GM12878 (cell line): ENCODE results near the gene LMAN2L. TPM values are rescaled to one million over a fixed set of nuclear protein-coding genes. Genes with fewer than 3 reads are reported as not detected.

Source experiments
- ATAC-seq: fragments of 200-7000 bp; cut with Tn5 transposase; 3 replicates; pipeline ENCODE4 v1.9.1; 2020; ENCODE audit warnings: mild to moderate bottlenecking, moderate library complexity
- BruUV-seq: library from RNA; stranded (reverse); fragments of 400-500 nt; replicated peaks from 2 replicates; lab custom pipeline; 2021; lab: Mats Ljungman, UMichigan
- CTCF ChIA-PET: fragments of 300-600 bp; sonication (Branson Sonifier 250); formaldehyde crosslinking; extraction: SDS; loops from one replicate; lab custom pipeline; 2021; ENCODE audit warnings: inconsistent platforms; lab: Yijun Ruan, JAX
- POLR2A ChIA-PET: fragments of 350-600 bp; formaldehyde crosslinking; extraction: SDS; loops from one replicate; lab custom pipeline; 2021; ENCODE audit warnings: inconsistent platforms; lab: Charles Lee
- RAD21 ChIA-PET: fragments of 300-600 bp; sonication (Branson Sonifier 250); formaldehyde crosslinking; loops from one replicate; lab custom pipeline; 2023; ENCODE audit warnings: antibody characterized with exemption; ENCODE audit not compliant: unreplicated experiment; lab: Charles Lee
- SMC1A ChIA-PET: fragments of 300-600 bp; sonication (Branson Sonifier 250); formaldehyde crosslinking; loops from one replicate; lab custom pipeline; 2023; ENCODE audit not compliant: unreplicated experiment, uncharacterized antibody; lab: Charles Lee
- DNase-seq: peaks from one replicate; pipeline ENCODE4 v3.0.0-alpha.2; 2011; ENCODE audit warnings: low read depth, low spot score
- FAIRE-seq: peaks from 3 replicates; lab custom pipeline; 2011; peaks lifted over from hg19 to GRCh38; lab: Jason Lieb, UNC
- H2AFZ ChIP-seq: 2 replicates; pipeline ENCODE4 v1.6.0; 2011; ENCODE audit warnings: low read depth, low read length, control low read depth; ENCODE audit not compliant: control insufficient read depth
- H3K27ac ChIP-seq: 2 replicates; pipeline ENCODE4 v1.5.1; 2011; ENCODE audit warnings: control low read depth; ENCODE audit not compliant: control insufficient read depth, insufficient read depth
- H3K27me3 ChIP-seq, 2 experiments: replicated peaks in 1 of 2; 2 replicates each; pipeline versions ENCODE4 v1.6.0 to v1.6.1; 2011; ENCODE audit warnings: low read length in 1 of 2; ENCODE audit not compliant: control insufficient read depth in 2 of 2, insufficient read depth in 2 of 2
- H3K36me3 ChIP-seq, 2 experiments: 2 replicates each; pipeline ENCODE4 v1.5.1; 2011; ENCODE audit warnings: low read length in 1 of 2; ENCODE audit not compliant: control insufficient read depth in 2 of 2, insufficient read depth in 2 of 2
- H3K4me1 ChIP-seq: 2 replicates; pipeline ENCODE4 v1.6.1; 2011; ENCODE audit warnings: mild to moderate bottlenecking, low read length, moderate library complexity, mixed read lengths; ENCODE audit not compliant: control insufficient read depth, insufficient read depth
- H3K4me2 ChIP-seq: 2 replicates; pipeline ENCODE4 v1.6.0; 2011; ENCODE audit warnings: control low read depth; ENCODE audit not compliant: control insufficient read depth, insufficient read depth
- H3K4me3 ChIP-seq: fragments of 200-600 bp; sonication (generic); 2 replicates; pipeline ENCODE4 v1.5.1; 2016
- H3K79me2 ChIP-seq: 2 replicates; pipeline ENCODE4 v1.6.0; 2011; ENCODE audit warnings: low read length; ENCODE audit not compliant: control insufficient read depth, insufficient read depth
- H3K9ac ChIP-seq: 2 replicates; pipeline ENCODE4 v1.8.0; 2011; ENCODE audit warnings: low read length, control low read depth, mixed read lengths; ENCODE audit not compliant: control insufficient read depth, insufficient read depth
- H3K9me3 ChIP-seq: replicated peaks from 3 replicates; pipeline ENCODE4 v1.5.1; 2011; ENCODE audit warnings: mild to moderate bottlenecking, low read length; ENCODE audit not compliant: control insufficient read depth, insufficient read depth
- H4K20me1 ChIP-seq: 2 replicates; pipeline ENCODE4 v1.6.0; 2011; ENCODE audit not compliant: control insufficient read depth, insufficient read depth
- BMI1 ChIP-seq: fragments of 450-650 bp; IDR thresholded peaks from 2 replicates; pipeline ENCODE4 v1.6.1; 2016; ENCODE audit warnings: mild to moderate bottlenecking, moderate library complexity, borderline replicate concordance
- CREM ChIP-seq: IDR thresholded peaks from 2 replicates; pipeline ENCODE4 v1.6.1; 2014; ENCODE audit warnings: antibody characterized with exemption, low read depth
- EZH2 ChIP-seq: IDR thresholded peaks from 2 replicates; pipeline ENCODE4 v1.6.1; 2012; ENCODE audit warnings: low read depth, mild to moderate bottlenecking, control low read depth, inconsistent platforms, low read length, borderline replicate concordance; ENCODE audit not compliant: control insufficient read depth
- MEF2B ChIP-seq: fragments of 450-650 bp; IDR thresholded peaks from 2 replicates; pipeline ENCODE4 v1.6.1; 2018; ENCODE audit warnings: mild to moderate bottlenecking, moderate library complexity; ENCODE audit not compliant: partially characterized antibody, poor library complexity, severe bottlenecking
- NFIC ChIP-seq: IDR thresholded peaks from 2 replicates; pipeline ENCODE4 v1.6.1; 2012; ENCODE audit warnings: low read depth, mild to moderate bottlenecking, inconsistent platforms, low read length, moderate library complexity
- POLR2AphosphoS5 ChIP-seq: IDR thresholded peaks from 2 replicates; pipeline ENCODE4 v1.6.1; 2011; ENCODE audit warnings: mild to moderate bottlenecking, low read length, inconsistent platforms
- POU2F2 ChIP-seq: IDR thresholded peaks from 3 replicates; pipeline ENCODE4 v1.6.1; 2011; ENCODE audit warnings: low read depth, mild to moderate bottlenecking, low read length, borderline replicate concordance
- SMARCA5 ChIP-seq: fragments of 450-650 bp; IDR thresholded peaks from 2 replicates; pipeline ENCODE4 v1.6.1; 2017; ENCODE audit warnings: mild to moderate bottlenecking
- SP1 ChIP-seq: IDR thresholded peaks from one replicate; pipeline ENCODE4 v1.6.1; 2011; ENCODE audit warnings: low read depth, low read length
- STAT1 ChIP-seq: fragments of 450-650 bp; conservative IDR thresholded peaks from 2 replicates; pipeline ENCODE4 v1.6.1; 2014; ENCODE audit warnings: antibody characterized with exemption, mild to moderate bottlenecking
- TAF1 ChIP-seq: IDR thresholded peaks from 2 replicates; pipeline ENCODE4 v1.6.1; 2011; ENCODE audit warnings: mild to moderate bottlenecking, low read depth, low read length, borderline replicate concordance
- ZSCAN29 ChIP-seq: fragments of 450-650 bp; IDR thresholded peaks from 2 replicates; pipeline ENCODE4 v1.6.1; 2017; ENCODE audit warnings: mild to moderate bottlenecking, moderate library complexity
- WGBS: methylation state at CpG from one replicate; pipeline ENCODE4 v1.1.6; 2016; ENCODE audit warnings: low lambda C conversion rate; ENCODE audit not compliant: insufficient replicate concordance, insufficient coverage; ENCODE audit errors: missing lambda C conversion rate; 5-methylcytosine and 5-hydroxymethylcytosine counted together
- in situ Hi-C: fragments of 300-500 bp; cut with MboI; formaldehyde crosslinking; loops from 9 replicates; pipeline ENCODE4 v1.14.3; 2018; ENCODE audit warnings: mixed read lengths
- intact Hi-C: fragments of 100-400 bp; cut with micrococcal nuclease; formaldehyde crosslinking; loops from one replicate; pipeline ENCODE4 v1.14.2; 2022; ENCODE audit not compliant: unreplicated experiment
- polyA plus RNA-seq, 11 experiments: library from polyadenylated mRNA; depleted of rRNA in 4 of 11; unstranded in 6 of 11; stranded (reverse) in 5 of 11; fragments of >200 nt; fragmentation: Nextera tagmentation in 4 of 11; fragmentation: Illumina TruSeq in 1 of 11; extraction: Ambion mirVana in 4 of 11; extraction: Trizol in 1 of 11; gene quantifications; 1 replicate in 1 of 11; 2 replicates in 10 of 11; pipeline versions ENCODE4 v1.2.1 to v1.2.3, GENCODE V29; 2011 to 2016; ENCODE audit warnings: inconsistent platforms in 2 of 11, missing spikeins in 2 of 11, low read depth in 1 of 11
- total RNA-seq, 4 experiments: library from RNA; depleted of rRNA in 3 of 4; stranded (reverse); fragments of >200 nt in 3 of 4; fragmentation: Illumina TruSeq in 1 of 4; extraction: Trizol in 1 of 4; gene quantifications; 2 replicates each; pipeline versions ENCODE4 v1.2.1 to v1.2.3, GENCODE V29; 2013 to 2021
- TF ChIP-seq, protein P1 (sequence below): IDR thresholded peaks from 2 replicates; pipeline ENCODE4 v1.6.1; 2012; ENCODE audit warnings: mild to moderate bottlenecking, low read depth, low read length
- TF ChIP-seq, protein P2 (sequence below): fragments of 450-650 bp; IDR thresholded peaks from 2 replicates; pipeline ENCODE4 v1.6.1; 2018; ENCODE audit warnings: borderline replicate concordance, mild to moderate bottlenecking; ENCODE audit not compliant: partially characterized antibody
- TF ChIP-seq, protein P3 (sequence below): fragments of 450-650 bp; IDR thresholded peaks from 2 replicates; pipeline ENCODE4 v1.6.1; 2017; ENCODE audit warnings: borderline replicate concordance
- TF ChIP-seq, protein P4 (sequence below): IDR thresholded peaks from 2 replicates; pipeline ENCODE4 v1.6.1; 2011; ENCODE audit warnings: low read depth, low read length, improper control_type of control experiment, borderline replicate concordance

Gene LMAN2L
- total and polyA plus RNA-seq, 10 of the 15 experiments (the other 5 are each of a cell fraction or from before 2014, with no cell fraction given) = 5.7 to 16.3 (median 10.7) TPM

GRCh38 chr2:96684883-96685576 lies 54.8 kb downstream of the LMAN2L start:
- in situ Hi-C loops = no loop called here
- H2AFZ ChIP-seq = no peak overlapping the region
- no peaks in the 10 kb centered on the region for H3K36me3 ChIP-seq
- no peaks in the 10 kb centered on the region for H3K4me1 ChIP-seq
- 39% methylated on average over 16 of the region's 16 CpGs for WGBS
- ChIA-PET RAD21 (no interaction called here), POLR2A (no interaction called here), CTCF (no interaction called here), SMC1A (interaction anchor here (0.6 kb wide), 1 partner anchor 94 kb away, joined by 4 read pairs; no protein-coding TSS in a partner anchor)
- H3K9ac ChIP-seq = no peak overlapping the region
- no peak for ATAC-seq
- no peak for FAIRE-seq
- H3K9me3 ChIP-seq = no peaks in the 10 kb centered on the region
- H3K27me3 ChIP-seq = no peaks in the 10 kb centered on the region; a peak in 1 of 4 replicates
- BruUV-seq = no TSS peak
- H3K4me2 ChIP-seq = no peak overlapping the region
- DNase-seq = no peak
- no peaks in the 10 kb centered on the region for H4K20me1 ChIP-seq
- intact Hi-C loops = no loop called here
- no peak overlapping the region for H3K4me3 ChIP-seq
- H3K27ac ChIP-seq = no peak overlapping the region
- H3K79me2 ChIP-seq = no peaks in the 10 kb centered on the region
- TF ChIP-seq, protein P1, sequence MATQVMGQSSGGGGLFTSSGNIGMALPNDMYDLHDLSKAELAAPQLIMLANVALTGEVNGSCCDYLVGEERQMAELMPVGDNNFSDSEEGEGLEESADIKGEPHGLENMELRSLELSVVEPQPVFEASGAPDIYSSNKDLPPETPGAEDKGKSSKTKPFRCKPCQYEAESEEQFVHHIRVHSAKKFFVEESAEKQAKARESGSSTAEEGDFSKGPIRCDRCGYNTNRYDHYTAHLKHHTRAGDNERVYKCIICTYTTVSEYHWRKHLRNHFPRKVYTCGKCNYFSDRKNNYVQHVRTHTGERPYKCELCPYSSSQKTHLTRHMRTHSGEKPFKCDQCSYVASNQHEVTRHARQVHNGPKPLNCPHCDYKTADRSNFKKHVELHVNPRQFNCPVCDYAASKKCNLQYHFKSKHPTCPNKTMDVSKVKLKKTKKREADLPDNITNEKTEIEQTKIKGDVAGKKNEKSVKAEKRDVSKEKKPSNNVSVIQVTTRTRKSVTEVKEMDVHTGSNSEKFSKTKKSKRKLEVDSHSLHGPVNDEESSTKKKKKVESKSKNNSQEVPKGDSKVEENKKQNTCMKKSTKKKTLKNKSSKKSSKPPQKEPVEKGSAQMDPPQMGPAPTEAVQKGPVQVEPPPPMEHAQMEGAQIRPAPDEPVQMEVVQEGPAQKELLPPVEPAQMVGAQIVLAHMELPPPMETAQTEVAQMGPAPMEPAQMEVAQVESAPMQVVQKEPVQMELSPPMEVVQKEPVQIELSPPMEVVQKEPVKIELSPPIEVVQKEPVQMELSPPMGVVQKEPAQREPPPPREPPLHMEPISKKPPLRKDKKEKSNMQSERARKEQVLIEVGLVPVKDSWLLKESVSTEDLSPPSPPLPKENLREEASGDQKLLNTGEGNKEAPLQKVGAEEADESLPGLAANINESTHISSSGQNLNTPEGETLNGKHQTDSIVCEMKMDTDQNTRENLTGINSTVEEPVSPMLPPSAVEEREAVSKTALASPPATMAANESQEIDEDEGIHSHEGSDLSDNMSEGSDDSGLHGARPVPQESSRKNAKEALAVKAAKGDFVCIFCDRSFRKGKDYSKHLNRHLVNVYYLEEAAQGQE = no peak
- no peak for TF ChIP-seq SMARCA5
- no peak for TF ChIP-seq SP1
- TF ChIP-seq POU2F2 = no peak
- TF ChIP-seq, protein P2, sequence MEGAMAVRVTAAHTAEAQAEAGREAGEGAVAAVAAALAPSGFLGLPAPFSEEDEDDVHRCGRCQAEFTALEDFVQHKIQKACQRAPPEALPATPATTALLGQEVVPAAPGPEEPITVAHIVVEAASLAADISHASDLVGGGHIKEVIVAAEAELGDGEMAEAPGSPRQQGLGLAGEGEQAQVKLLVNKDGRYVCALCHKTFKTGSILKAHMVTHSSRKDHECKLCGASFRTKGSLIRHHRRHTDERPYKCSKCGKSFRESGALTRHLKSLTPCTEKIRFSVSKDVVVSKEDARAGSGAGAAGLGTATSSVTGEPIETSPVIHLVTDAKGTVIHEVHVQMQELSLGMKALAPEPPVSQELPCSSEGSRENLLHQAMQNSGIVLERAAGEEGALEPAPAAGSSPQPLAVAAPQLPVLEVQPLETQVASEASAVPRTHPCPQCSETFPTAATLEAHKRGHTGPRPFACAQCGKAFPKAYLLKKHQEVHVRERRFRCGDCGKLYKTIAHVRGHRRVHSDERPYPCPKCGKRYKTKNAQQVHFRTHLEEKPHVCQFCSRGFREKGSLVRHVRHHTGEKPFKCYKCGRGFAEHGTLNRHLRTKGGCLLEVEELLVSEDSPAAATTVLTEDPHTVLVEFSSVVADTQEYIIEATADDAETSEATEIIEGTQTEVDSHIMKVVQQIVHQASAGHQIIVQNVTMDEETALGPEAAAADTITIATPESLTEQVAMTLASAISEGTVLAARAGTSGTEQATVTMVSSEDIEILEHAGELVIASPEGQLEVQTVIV = no peak
- TF ChIP-seq MEF2B = no peak
- no peak for TF ChIP-seq EZH2
- no peak for TF ChIP-seq ZSCAN29
- TF ChIP-seq CREM = no peak
- TF ChIP-seq, protein P3, sequence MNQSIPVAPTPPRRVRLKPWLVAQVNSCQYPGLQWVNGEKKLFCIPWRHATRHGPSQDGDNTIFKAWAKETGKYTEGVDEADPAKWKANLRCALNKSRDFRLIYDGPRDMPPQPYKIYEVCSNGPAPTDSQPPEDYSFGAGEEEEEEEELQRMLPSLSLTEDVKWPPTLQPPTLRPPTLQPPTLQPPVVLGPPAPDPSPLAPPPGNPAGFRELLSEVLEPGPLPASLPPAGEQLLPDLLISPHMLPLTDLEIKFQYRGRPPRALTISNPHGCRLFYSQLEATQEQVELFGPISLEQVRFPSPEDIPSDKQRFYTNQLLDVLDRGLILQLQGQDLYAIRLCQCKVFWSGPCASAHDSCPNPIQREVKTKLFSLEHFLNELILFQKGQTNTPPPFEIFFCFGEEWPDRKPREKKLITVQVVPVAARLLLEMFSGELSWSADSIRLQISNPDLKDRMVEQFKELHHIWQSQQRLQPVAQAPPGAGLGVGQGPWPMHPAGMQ = no peak
- TF ChIP-seq BMI1 = no peak
- TF ChIP-seq STAT1 = no peak
- TF ChIP-seq TAF1 = no peak
- TF ChIP-seq, protein P4, sequence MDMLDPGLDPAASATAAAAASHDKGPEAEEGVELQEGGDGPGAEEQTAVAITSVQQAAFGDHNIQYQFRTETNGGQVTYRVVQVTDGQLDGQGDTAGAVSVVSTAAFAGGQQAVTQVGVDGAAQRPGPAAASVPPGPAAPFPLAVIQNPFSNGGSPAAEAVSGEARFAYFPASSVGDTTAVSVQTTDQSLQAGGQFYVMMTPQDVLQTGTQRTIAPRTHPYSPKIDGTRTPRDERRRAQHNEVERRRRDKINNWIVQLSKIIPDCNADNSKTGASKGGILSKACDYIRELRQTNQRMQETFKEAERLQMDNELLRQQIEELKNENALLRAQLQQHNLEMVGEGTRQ = no peak
- TF ChIP-seq POLR2AphosphoS5 = no peak
- TF ChIP-seq NFIC = no peak
